ENCODE data around the gene RHO.

The RHO gene

GRCh38 chr3:129582799-129583198 lies 54.4 kb downstream of the RHO start:
- DNase-seq: no peak

GRCh38 chr3:129583289-129583688 lies 54.9 kb downstream of the RHO start:
- no peak for DNase-seq

DNA sequence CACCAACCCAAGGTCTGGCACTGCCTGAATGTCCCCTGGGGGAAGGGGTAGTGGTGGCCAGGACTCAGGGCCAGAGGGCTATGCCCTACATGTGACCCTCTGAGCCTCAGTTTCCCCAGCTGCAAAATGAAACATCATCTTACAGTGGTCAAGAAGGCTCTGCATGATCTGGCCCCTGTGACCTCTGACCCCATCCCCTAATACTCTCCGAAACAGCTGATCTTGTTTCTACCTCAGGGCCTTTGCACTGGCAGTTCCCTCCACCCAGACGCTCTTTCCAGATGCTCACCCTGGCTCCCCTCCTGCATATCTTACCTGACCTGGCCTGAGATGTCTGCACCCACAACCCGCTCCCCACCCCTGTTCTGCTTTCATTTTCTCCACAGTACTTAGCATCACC lies 56.2 kb downstream of the RHO start:
- DNase-seq: no peak
